HepG2 (cell line): Measurements from ENCODE around the gene CD2AP. TPM values are rescaled to one million over a fixed set of nuclear protein-coding genes. Genes with fewer than 3 reads are reported as not detected.

Experiments
- CHD2 ChIP-seq: IDR thresholded peaks from 2 replicates; pipeline ENCODE4 v1.6.1; 2011; ENCODE audit warnings: low read depth, low read length, improper control_type of control experiment
- GATAD2A ChIP-seq: IDR thresholded peaks from 2 replicates; pipeline ENCODE4 v1.6.1; 2016
- HMGXB4 ChIP-seq, 2 experiments: sonication (generic) in 1 of 2; formaldehyde crosslinking in 1 of 2; IDR thresholded peaks; 2 replicates each; pipeline versions ENCODE4 v1.4.0 to v1.6.1; 2018 to 2020; ENCODE audit warnings: missing genetic modification reagents in 2 of 2, borderline replicate concordance in 1 of 2, low read depth in 1 of 2, mild to moderate bottlenecking in 1 of 2, missing biosample characterization in 1 of 2
- MED13 ChIP-seq: sonication (generic); formaldehyde crosslinking; IDR thresholded peaks from 2 replicates; pipeline ENCODE4 v1.5.0; 2020; ENCODE audit warnings: missing genetic modification reagents
- MYNN ChIP-seq: sonication (generic); formaldehyde crosslinking; IDR thresholded peaks from 2 replicates; pipeline ENCODE4 v1.4.0; 2020; ENCODE audit warnings: mild to moderate bottlenecking, low read depth, missing genetic modification reagents
- PHF5A ChIP-seq: IDR thresholded peaks from one replicate; pipeline ENCODE4 v1.6.1; 2018; ENCODE audit warnings: low read depth, missing genetic modification reagents; ENCODE audit not compliant: unreplicated experiment
- RAD21 ChIP-seq: fragments of 450-650 bp; formaldehyde crosslinking; IDR thresholded peaks from 2 replicates; pipeline ENCODE4 v1.5.0; 2020; ENCODE audit warnings: mild to moderate bottlenecking
- SIN3A ChIP-seq: IDR thresholded peaks from 2 replicates; pipeline ENCODE4 v1.6.1; 2011; ENCODE audit warnings: low read depth, mild to moderate bottlenecking, control low read depth, low read length, borderline replicate concordance
- SOX5 ChIP-seq: IDR thresholded peaks from 2 replicates; pipeline ENCODE4 v1.6.1; 2016; ENCODE audit warnings: borderline replicate concordance
- ZNF101 ChIP-seq: sonication (generic); formaldehyde crosslinking; IDR thresholded peaks from 2 replicates; pipeline ENCODE4 v1.4.0; 2020; ENCODE audit warnings: mild to moderate bottlenecking, low read depth, missing genetic modification reagents, borderline replicate concordance
- ZNF232 ChIP-seq: sonication (generic); formaldehyde crosslinking; IDR thresholded peaks from 2 replicates; pipeline ENCODE4 v1.4.0; 2020; ENCODE audit warnings: missing genetic modification reagents, borderline replicate concordance
- ZNF33B ChIP-seq: sonication (generic); formaldehyde crosslinking; IDR thresholded peaks from 2 replicates; pipeline ENCODE4 v1.5.1; 2020; ENCODE audit warnings: mild to moderate bottlenecking, missing genetic modification reagents
- ZNF451 ChIP-seq: sonication (generic); formaldehyde crosslinking; IDR thresholded peaks from 2 replicates; pipeline ENCODE4 v1.5.0; 2020; ENCODE audit warnings: mild to moderate bottlenecking, missing genetic modification reagents
- ZNF563 ChIP-seq: sonication (generic); formaldehyde crosslinking; IDR thresholded peaks from 2 replicates; pipeline ENCODE4 v1.8.0; 2022; ENCODE audit warnings: mild to moderate bottlenecking, moderate library complexity, missing genetic modification reagents
- ZNF569 ChIP-seq: sonication (generic); formaldehyde crosslinking; IDR thresholded peaks from 2 replicates; pipeline ENCODE4 v1.5.0; 2020; ENCODE audit warnings: mild to moderate bottlenecking, missing genetic modification reagents, moderate library complexity, borderline replicate concordance
- ZNF576 ChIP-seq: sonication (generic); formaldehyde crosslinking; IDR thresholded peaks from 2 replicates; pipeline ENCODE4 v1.4.0; 2020; ENCODE audit warnings: mild to moderate bottlenecking, missing genetic modification reagents
- ZSCAN25 ChIP-seq: sonication (generic); formaldehyde crosslinking; IDR thresholded peaks from 2 replicates; pipeline ENCODE4 v1.8.0; 2022; ENCODE audit warnings: mild to moderate bottlenecking, missing genetic modification reagents
- ZSCAN5A ChIP-seq: sonication (generic); formaldehyde crosslinking; IDR thresholded peaks from 2 replicates; pipeline ENCODE4 v1.8.0; 2022; ENCODE audit warnings: mild to moderate bottlenecking, missing genetic modification reagents, borderline replicate concordance
- polyA plus RNA-seq, 8 experiments: library from polyadenylated mRNA; depleted of rRNA in 3 of 8; stranded (reverse) in 7 of 8; unstranded in 1 of 8; fragments of >200 nt; fragmentation: Illumina TruSeq in 4 of 8; extraction: Trizol in 4 of 8; gene quantifications; 2 replicates each; pipeline versions ENCODE4 v1.2.1 to v1.2.3, GENCODE V29; 2011 to 2016; ENCODE audit warnings: low read depth in 4 of 8, missing spikeins in 1 of 8, mixed read lengths in 1 of 8; ENCODE audit not compliant: insufficient read depth in 1 of 8
- total RNA-seq, 5 experiments: library from RNA; depleted of rRNA; stranded (reverse); fragments of >200 nt; fragmentation: Illumina TruSeq; extraction: Trizol; gene quantifications; 2 replicates each; pipeline ENCODE4 v1.2.3, GENCODE V29; 2016; ENCODE audit warnings: low read depth in 1 of 5
- TF ChIP-seq, protein P1 (sequence below): sonication (generic); formaldehyde crosslinking; IDR thresholded peaks from 2 replicates; pipeline ENCODE4 v1.4.0; 2020; ENCODE audit warnings: missing genetic modification reagents
- TF ChIP-seq, protein P2 (sequence below): sonication (generic); formaldehyde crosslinking; IDR thresholded peaks from 2 replicates; pipeline ENCODE4 v1.5.1; 2020; ENCODE audit warnings: mild to moderate bottlenecking, missing genetic modification reagents, moderate library complexity

The CD2AP gene
- total and polyA plus RNA-seq, 2 of the 13 experiments (the other 11 are each of a cell fraction or from before 2014, with no cell fraction given), result 8.6 to 31.9 TPM

- TF ChIP-seq CHD2 (peak; percentile 99), MYNN (CRISPR knock-in tag) (no peak), ZNF101 (CRISPR knock-in tag) (no peak), MED13 (CRISPR knock-in tag) (peak; percentile 55; the same call in 1 of the 2 replicates), HMGXB4 (CRISPR knock-in tag; IDR thresholded peaks at IDR 0.05; ENCODE audit: borderline replicate concordance in 1 of 2, low read depth in 1 of 2) (peak; percentile 94 to 97), RAD21 (CRISPR knock-in tag) (peak; percentile 43; the same call in 1 of the 2 replicates), ZSCAN5A (CRISPR knock-in tag) (peak; percentile 68; the same call in 1 of the 2 replicates), ZNF576 (peak; percentile 54; the same call in 1 of the 2 replicates), SOX5 (CRISPR knock-in tag) (peak; percentile 48; the same call in 1 of the 2 replicates), ZNF451 (CRISPR knock-in tag) (peak; percentile 93; the same call in 1 of the 2 replicates), ZSCAN25 (CRISPR knock-in tag) (peak; percentile 67; the same call in 1 of the 2 replicates), SIN3A (0 out of 2 replicates have a peak, but pooled peaks have one; percentile 16), ZNF232 (CRISPR knock-in tag) (peak; percentile 51; the same call in 1 of the 2 replicates), ZNF33B (CRISPR knock-in tag) (no peak; the same call in 1 of the 2 replicates), ZNF563 (CRISPR knock-in tag) (peak; percentile 76), PHF5A (CRISPR knock-in tag) (no peak), GATAD2A (CRISPR knock-in tag) (peak; percentile 64), ZNF569 (CRISPR knock-in tag) (0 out of 2 replicates have a peak, but pooled peaks have one; percentile 29)
- TF ChIP-seq, protein P1, sequence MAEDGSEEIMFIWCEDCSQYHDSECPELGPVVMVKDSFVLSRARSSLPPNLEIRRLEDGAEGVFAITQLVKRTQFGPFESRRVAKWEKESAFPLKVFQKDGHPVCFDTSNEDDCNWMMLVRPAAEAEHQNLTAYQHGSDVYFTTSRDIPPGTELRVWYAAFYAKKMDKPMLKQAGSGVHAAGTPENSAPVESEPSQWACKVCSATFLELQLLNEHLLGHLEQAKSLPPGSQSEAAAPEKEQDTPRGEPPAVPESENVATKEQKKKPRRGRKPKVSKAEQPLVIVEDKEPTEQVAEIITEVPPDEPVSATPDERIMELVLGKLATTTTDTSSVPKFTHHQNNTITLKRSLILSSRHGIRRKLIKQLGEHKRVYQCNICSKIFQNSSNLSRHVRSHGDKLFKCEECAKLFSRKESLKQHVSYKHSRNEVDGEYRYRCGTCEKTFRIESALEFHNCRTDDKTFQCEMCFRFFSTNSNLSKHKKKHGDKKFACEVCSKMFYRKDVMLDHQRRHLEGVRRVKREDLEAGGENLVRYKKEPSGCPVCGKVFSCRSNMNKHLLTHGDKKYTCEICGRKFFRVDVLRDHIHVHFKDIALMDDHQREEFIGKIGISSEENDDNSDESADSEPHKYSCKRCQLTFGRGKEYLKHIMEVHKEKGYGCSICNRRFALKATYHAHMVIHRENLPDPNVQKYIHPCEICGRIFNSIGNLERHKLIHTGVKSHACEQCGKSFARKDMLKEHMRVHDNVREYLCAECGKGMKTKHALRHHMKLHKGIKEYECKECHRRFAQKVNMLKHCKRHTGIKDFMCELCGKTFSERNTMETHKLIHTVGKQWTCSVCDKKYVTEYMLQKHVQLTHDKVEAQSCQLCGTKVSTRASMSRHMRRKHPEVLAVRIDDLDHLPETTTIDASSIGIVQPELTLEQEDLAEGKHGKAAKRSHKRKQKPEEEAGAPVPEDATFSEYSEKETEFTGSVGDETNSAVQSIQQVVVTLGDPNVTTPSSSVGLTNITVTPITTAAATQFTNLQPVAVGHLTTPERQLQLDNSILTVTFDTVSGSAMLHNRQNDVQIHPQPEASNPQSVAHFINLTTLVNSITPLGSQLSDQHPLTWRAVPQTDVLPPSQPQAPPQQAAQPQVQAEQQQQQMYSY, result peak; percentile 53; the same call in 1 of the 2 replicates
- TF ChIP-seq, protein P2, sequence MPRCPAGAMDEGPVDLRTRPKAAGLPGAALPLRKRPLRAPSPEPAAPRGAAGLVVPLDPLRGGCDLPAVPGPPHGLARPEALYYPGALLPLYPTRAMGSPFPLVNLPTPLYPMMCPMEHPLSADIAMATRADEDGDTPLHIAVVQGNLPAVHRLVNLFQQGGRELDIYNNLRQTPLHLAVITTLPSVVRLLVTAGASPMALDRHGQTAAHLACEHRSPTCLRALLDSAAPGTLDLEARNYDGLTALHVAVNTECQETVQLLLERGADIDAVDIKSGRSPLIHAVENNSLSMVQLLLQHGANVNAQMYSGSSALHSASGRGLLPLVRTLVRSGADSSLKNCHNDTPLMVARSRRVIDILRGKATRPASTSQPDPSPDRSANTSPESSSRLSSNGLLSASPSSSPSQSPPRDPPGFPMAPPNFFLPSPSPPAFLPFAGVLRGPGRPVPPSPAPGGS (CRISPR knock-in tag), result peak; percentile 78; the same call in 1 of the 2 replicates
Measured at GRCh38 chr6:47477497-47478232, at the start of gene CD2AP (continued).
